IPS-20b (cell line): ENCODE measurements around the gene LYAR.

Experiments used
- H3K27ac ChIP-seq: one replicate; pipeline ENCODE4 v1.5.1; 2013; ENCODE audit warnings: low read length
- H3K27me3 ChIP-seq: 2 replicates; pipeline ENCODE4 v1.6.1; 2013; ENCODE audit warnings: mild to moderate bottlenecking, low read length, inconsistent platforms; ENCODE audit not compliant: insufficient read depth
- H3K36me3 ChIP-seq: 2 replicates; pipeline ENCODE4 v1.6.1; 2013; ENCODE audit warnings: low read depth, mild to moderate bottlenecking, inconsistent platforms, low read length, moderate library complexity; ENCODE audit not compliant: insufficient read depth
- H3K4me1 ChIP-seq: 2 replicates; pipeline ENCODE4 v1.6.1; 2013; ENCODE audit warnings: mild to moderate bottlenecking, control low read depth, inconsistent platforms, low read length, moderate library complexity; ENCODE audit not compliant: insufficient read depth
- H3K4me3 ChIP-seq: 2 replicates; pipeline ENCODE4 v1.5.1; 2013; ENCODE audit warnings: mild to moderate bottlenecking, low read length, inconsistent platforms
- H3K9ac ChIP-seq: 2 replicates; pipeline ENCODE4 v1.6.1; 2013; ENCODE audit warnings: low read depth, mild to moderate bottlenecking, inconsistent platforms, low read length, moderate library complexity
- H3K9me3 ChIP-seq: 2 replicates; pipeline ENCODE4 v1.6.1; 2013; ENCODE audit warnings: mild to moderate bottlenecking, low read depth, low read length, inconsistent platforms; ENCODE audit not compliant: insufficient read depth

Gene LYAR

GRCh38 chr4:4308800-4309441 lies 19.0 kb upstream of the LYAR start:
- peaks cover 9% of the 10 kb centered on the region for H3K36me3 ChIP-seq
- no peak overlapping the region for H3K27ac ChIP-seq
- H3K4me1 ChIP-seq, result no peaks in the 10 kb centered on the region
- no peak overlapping the region for H3K4me3 ChIP-seq
- no peaks in the 10 kb centered on the region for H3K9me3 ChIP-seq
- H3K27me3 ChIP-seq, result no peaks in the 10 kb centered on the region
- H3K9ac ChIP-seq, result no peak overlapping the region

- Histone ChIP-seq H3K9ac (no peak overlapping the region), H3K27ac (no peak overlapping the region)
These were observed 17.0 kb upstream of the LYAR start for GRCh38 chr4:4306920-4307319.

GRCh38 chr4:4302416-4302815 lies 12.5 kb upstream of the LYAR start:
- no peaks in the 10 kb centered on the region for H3K4me1 ChIP-seq
- no peaks in the 10 kb centered on the region for H3K9me3 ChIP-seq
- peaks cover 28% of the 10 kb centered on the region for H3K36me3 ChIP-seq
- no peak overlapping the region for H3K9ac ChIP-seq
- no peaks in the 10 kb centered on the region for H3K27me3 ChIP-seq
- H3K27ac ChIP-seq, result no peak overlapping the region
- no peak overlapping the region for H3K4me3 ChIP-seq

More at GRCh38 chr4:4306920-4307319, 17.0 kb upstream of the LYAR start:
- no peaks in the 10 kb centered on the region for H3K4me1 ChIP-seq
- no peak overlapping the region for H3K4me3 ChIP-seq
- H3K36me3 ChIP-seq, result peaks cover 22% of the 10 kb centered on the region
- no peaks in the 10 kb centered on the region for H3K9me3 ChIP-seq
- no peaks in the 10 kb centered on the region for H3K27me3 ChIP-seq

GRCh38 chr4:4302001-4302400 lies 12.0 kb upstream of the LYAR start:
- Histone ChIP-seq H3K36me3 (peaks cover 26% of the 10 kb centered on the region), H3K4me3 (no peak overlapping the region), H3K27ac (no peak overlapping the region), H3K9me3 (no peaks in the 10 kb centered on the region), H3K9ac (no peak overlapping the region), H3K27me3 (no peaks in the 10 kb centered on the region), H3K4me1 (no peaks in the 10 kb centered on the region)

GRCh38 chr4:4299006-4299405 lies 9.1 kb upstream of the LYAR start:
- Histone ChIP-seq H3K4me1 (no peaks in the 10 kb centered on the region), H3K27ac (no peak overlapping the region), H3K36me3 (peaks cover 20% of the 10 kb centered on the region), H3K9me3 (no peaks in the 10 kb centered on the region), H3K4me3 (no peak overlapping the region), H3K9ac (no peak overlapping the region), H3K27me3 (no peaks in the 10 kb centered on the region)

GRCh38 chr4:4296283-4296846 lies 6.4 kb upstream of the LYAR start:
- Histone ChIP-seq H3K4me1 (no peaks in the 10 kb centered on the region), H3K27ac (no peak overlapping the region), H3K36me3 (0 out of 2 replicates have a peak, but pooled peaks cover 11% of the 10 kb centered on the region), H3K4me3 (no peak overlapping the region), H3K27me3 (no peaks in the 10 kb centered on the region), H3K9ac (no peak overlapping the region), H3K9me3 (no peaks in the 10 kb centered on the region)

GRCh38 chr4:4293279-4293678 lies 3.3 kb upstream of the LYAR start:
- H3K4me1 ChIP-seq, result peaks cover 11% of the 10 kb centered on the region
- no peak overlapping the region for H3K27ac ChIP-seq
- no peaks in the 10 kb centered on the region for H3K9me3 ChIP-seq
- H3K27me3 ChIP-seq, result no peaks in the 10 kb centered on the region
- H3K36me3 ChIP-seq, result 0 out of 2 replicates have a peak, but pooled peaks cover 6% of the 10 kb centered on the region
- H3K4me3 ChIP-seq, result no peak overlapping the region
- H3K9ac ChIP-seq, result no peak overlapping the region

GRCh38 chr4:4289597-4289940 lies 385 bp downstream of the LYAR start:
- H3K4me1 ChIP-seq, result peaks cover 11% of the 10 kb centered on the region
- H3K9me3 ChIP-seq, result no peaks in the 10 kb centered on the region
- H3K27ac ChIP-seq, result peak overlapping the region; percentile 61
- peaks cover 24% of the 10 kb centered on the region for H3K36me3 ChIP-seq
- H3K27me3 ChIP-seq, result no peaks in the 10 kb centered on the region
- H3K4me3 ChIP-seq, result peak overlapping the region; percentile 100
- H3K9ac ChIP-seq, result peak overlapping the region; percentile 96

GRCh38 chr4:4289055-4289454 lies 899 bp downstream of the LYAR start:
- no peaks in the 10 kb centered on the region for H3K27me3 ChIP-seq
- peaks cover 29% of the 10 kb centered on the region for H3K36me3 ChIP-seq
- H3K4me3 ChIP-seq, result peak overlapping the region; percentile 100
- no peaks in the 10 kb centered on the region for H3K9me3 ChIP-seq
- no peak overlapping the region for H3K27ac ChIP-seq
- peak overlapping the region; percentile 96 for H3K9ac ChIP-seq
- H3K4me1 ChIP-seq, result peaks cover 11% of the 10 kb centered on the region

- Histone ChIP-seq H3K4me1 (peaks cover 11% of the 10 kb centered on the region), H3K27me3 (no peaks in the 10 kb centered on the region), H3K4me3 (no peak overlapping the region), H3K9me3 (no peaks in the 10 kb centered on the region), H3K9ac (no peak overlapping the region), H3K27ac (no peak overlapping the region), H3K36me3 (peaks cover 39% of the 10 kb centered on the region)
These were observed 1.9 kb downstream of the LYAR start for GRCh38 chr4:4288098-4288497.

- no peak overlapping the region for H3K9ac ChIP-seq
- no peak overlapping the region for H3K4me3 ChIP-seq
- H3K27me3 ChIP-seq, result no peaks in the 10 kb centered on the region
- H3K9me3 ChIP-seq, result no peaks in the 10 kb centered on the region
- peaks cover 6% of the 10 kb centered on the region; the same call in 1 of the 2 replicates for H3K4me1 ChIP-seq
- peaks cover 64% of the 10 kb centered on the region for H3K36me3 ChIP-seq
- H3K27ac ChIP-seq, result no peak overlapping the region
These were observed 4.9 kb downstream of the LYAR start for GRCh38 chr4:4284827-4285618.

- H3K27ac ChIP-seq, result no peak overlapping the region
- peaks cover 94% of the 10 kb centered on the region for H3K36me3 ChIP-seq
- H3K4me3 ChIP-seq, result no peak overlapping the region
- no peak overlapping the region for H3K9ac ChIP-seq
- H3K9me3 ChIP-seq, result no peaks in the 10 kb centered on the region
- no peaks in the 10 kb centered on the region for H3K27me3 ChIP-seq
- H3K4me1 ChIP-seq, result no peaks in the 10 kb centered on the region
These were observed 8.2 kb downstream of the LYAR start for GRCh38 chr4:4281787-4282186.
